NCI-H2029 (cell line): ENCODE measurements around the gene ANKH.
"Not testable (repeated sequence)": the region's sequence is repeated elsewhere in the genome, so short reads cannot be mapped to it uniquely, and the experiment has no call there.

Experiments
- DNase-seq: peaks from one replicate; lab custom pipeline; 2025; lab: John Stamatoyannopoulos, UW

ANKH gene

GRCh38 chr5:14882658-14883580 is 11.3 kb upstream of the ANKH start:
- DNase-seq = no peak

GRCh38 chr5:14881826-14882225 is 10.2 kb upstream of the ANKH start:
- DNase-seq = no peak

- DNase-seq = no peak
Observed at GRCh38 chr5:14880688-14881087, 9.1 kb upstream of the ANKH start.

- no peak for DNase-seq
Observed at GRCh38 chr5:14879937-14880589, 8.5 kb upstream of the ANKH start.

- DNase-seq = no peak
Observed at GRCh38 chr5:14879393-14879792, 7.8 kb upstream of the ANKH start.

- DNase-seq = not testable (repeated sequence)
Observed at GRCh38 chr5:14878192-14878591, 6.6 kb upstream of the ANKH start.

- no peak for DNase-seq
Observed at GRCh38 chr5:14876095-14876494, 4.5 kb upstream of the ANKH start.

GRCh38 chr5:14873790-14874189 is 2.2 kb upstream of the ANKH start:
- no peak for DNase-seq

- no peak for DNase-seq
Observed at GRCh38 chr5:14873093-14873492, 1.5 kb upstream of the ANKH start.

GRCh38 chr5:14872070-14872989 is 752 bp upstream of the ANKH start:
- DNase-seq = no peak

GRCh38 chr5:14870337-14871213 is 1.0 kb downstream of the ANKH start:
- DNase-seq = peak; percentile 18

- no peak for DNase-seq
Observed at GRCh38 chr5:14869668-14870164, 1.9 kb downstream of the ANKH start.

- no peak for DNase-seq
Observed at GRCh38 chr5:14869233-14869632, 2.3 kb downstream of the ANKH start.

- DNase-seq = no peak
Observed at GRCh38 chr5:14868771-14869170, 2.8 kb downstream of the ANKH start.

GRCh38 chr5:14864181-14864812 is 7.3 kb downstream of the ANKH start:
- peak; percentile 46 for DNase-seq

- DNase-seq = no peak
Observed at GRCh38 chr5:14863105-14863504, 8.5 kb downstream of the ANKH start.

- no peak for DNase-seq
Observed at GRCh38 chr5:14861123-14861765, 10.3 kb downstream of the ANKH start.

- no peak for DNase-seq
Observed at GRCh38 chr5:14859980-14860379, 11.6 kb downstream of the ANKH start.

GRCh38 chr5:14859150-14859549 is 12.4 kb downstream of the ANKH start:
- no peak for DNase-seq

- no peak for DNase-seq
Observed at GRCh38 chr5:14855366-14855765, 16.2 kb downstream of the ANKH start.
